ENCODE data around the gene HOXD13.
A peak's percentile ranks its signal among the peaks of the same experiment; 100 is the strongest.

DNA sequence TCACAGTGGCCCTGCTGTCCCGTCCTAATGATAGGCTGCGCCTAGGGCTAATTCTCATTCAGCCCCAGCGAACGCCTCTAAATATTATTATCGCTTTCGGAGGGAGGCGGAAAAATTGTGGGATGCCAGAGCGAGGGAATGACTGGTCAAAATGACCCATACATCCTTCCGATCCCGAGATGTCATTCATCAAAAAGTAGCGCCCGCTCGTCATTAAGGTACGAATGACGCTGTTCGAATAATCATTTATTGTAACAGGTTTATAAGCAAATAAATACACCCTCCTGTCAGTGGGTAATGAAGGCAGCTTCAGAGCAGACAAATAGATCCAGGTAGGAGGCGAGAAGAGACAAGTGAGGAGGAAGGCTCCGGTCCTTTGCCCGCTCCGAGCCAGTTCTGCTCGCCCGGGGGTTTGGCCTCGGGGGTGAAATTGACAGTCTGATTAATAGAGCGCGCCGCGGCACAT, 8.7 kb upstream of the HOXD13 start, which contains the start of gene EVX2:
- TF ChIP-seq JUNB (IDR thresholded peaks at IDR 0.05; ENCODE audit: unreplicated experiment) = no peak
- TF ChIP-seq, protein P1, sequence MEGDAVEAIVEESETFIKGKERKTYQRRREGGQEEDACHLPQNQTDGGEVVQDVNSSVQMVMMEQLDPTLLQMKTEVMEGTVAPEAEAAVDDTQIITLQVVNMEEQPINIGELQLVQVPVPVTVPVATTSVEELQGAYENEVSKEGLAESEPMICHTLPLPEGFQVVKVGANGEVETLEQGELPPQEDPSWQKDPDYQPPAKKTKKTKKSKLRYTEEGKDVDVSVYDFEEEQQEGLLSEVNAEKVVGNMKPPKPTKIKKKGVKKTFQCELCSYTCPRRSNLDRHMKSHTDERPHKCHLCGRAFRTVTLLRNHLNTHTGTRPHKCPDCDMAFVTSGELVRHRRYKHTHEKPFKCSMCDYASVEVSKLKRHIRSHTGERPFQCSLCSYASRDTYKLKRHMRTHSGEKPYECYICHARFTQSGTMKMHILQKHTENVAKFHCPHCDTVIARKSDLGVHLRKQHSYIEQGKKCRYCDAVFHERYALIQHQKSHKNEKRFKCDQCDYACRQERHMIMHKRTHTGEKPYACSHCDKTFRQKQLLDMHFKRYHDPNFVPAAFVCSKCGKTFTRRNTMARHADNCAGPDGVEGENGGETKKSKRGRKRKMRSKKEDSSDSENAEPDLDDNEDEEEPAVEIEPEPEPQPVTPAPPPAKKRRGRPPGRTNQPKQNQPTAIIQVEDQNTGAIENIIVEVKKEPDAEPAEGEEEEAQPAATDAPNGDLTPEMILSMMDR (conservative IDR thresholded peaks at IDR 0.05; ENCODE audit: low read depth in 2 of 2) = no peak
- no peak for TF ChIP-seq REST (IDR thresholded peaks at IDR 0.05; ENCODE audit: unreplicated experiment)
- no peak for TF ChIP-seq EZH2phosphoT487 (IDR thresholded peaks at IDR 0.05; ENCODE audit: unreplicated experiment)
- TF ChIP-seq EZH2 (IDR thresholded peaks at IDR 0.05; ENCODE audit: low read depth, unreplicated experiment) = peak; percentile 91
- no peak for TF ChIP-seq POLR2AphosphoS5 (IDR thresholded peaks at IDR 0.05; ENCODE audit: low read depth)
- TF ChIP-seq ZNF114 (CRISPR knock-in tag; IDR thresholded peaks at IDR 0.05) = no peak
